ENCODE results near the gene SLC4A7. TPM values are rescaled to one million over a fixed set of nuclear protein-coding genes. Genes with fewer than 3 reads are reported as not detected.

SLC4A7 gene
- total RNA-seq, 1 donor from 2014 or later, result 438 TPM

GRCh38 chr3:27323087-27323570 lies 161.1 kb downstream of the SLC4A7 start:
- no peak for DNase-seq

Small RNAs within 50 kb of the gene (small RNA-seq; reads per million reads assigned to genes)
- gene AC137675.1 (not detected), gene RNU1-96P (not detected)

Other genes starting within 250 kb of the SLC4A7 start
- gene NEK10, start 115.0 kb downstream of the SLC4A7 start, total RNA-seq, result 25.7 TPM
- gene EOMES, start 237.9 kb upstream of the SLC4A7 start, total RNA-seq, result 14.5 TPM

Measured in occipital lobe (tissue), 3 donors.